ENCODE results near the gene OTUB2. TPM values are rescaled to one million over a fixed set of nuclear protein-coding genes. Genes with fewer than 3 reads are reported as not detected.
A peak's percentile ranks its signal among the peaks of the same experiment; 100 is the strongest.

Gene OTUB2
- total RNA-seq, 1 experiment from 2014 or later = 3.5 TPM

GRCh38 chr14:94045101-94045500, 19.0 kb downstream of the OTUB2 start:
- DNase-seq (ENCODE audit: low read depth, low spot score) = no peak
- in situ Hi-C loops (cut with HindIII; ENCODE audit: low pct_unique_long_range_greater_than_20kb, low sequenced_read_pairs) = loop anchor here (25.0 kb wide), 1 partner anchor 142 kb away; no protein-coding TSS in a partner anchor

GRCh38 chr14:94045563-94046345, 19.6 kb downstream of the OTUB2 start:
- no peak for DNase-seq (ENCODE audit: low read depth, low spot score)
- in situ Hi-C loops (cut with HindIII; ENCODE audit: low pct_unique_long_range_greater_than_20kb, low sequenced_read_pairs) = loop anchor here (25.0 kb wide), 1 partner anchor 142 kb away; no protein-coding TSS in a partner anchor

- DNase-seq (ENCODE audit: low read depth, low spot score) = no peak
- in situ Hi-C loops (cut with HindIII; ENCODE audit: low pct_unique_long_range_greater_than_20kb, low sequenced_read_pairs) = loop anchor here (25.0 kb wide), 1 partner anchor 141 kb away; no protein-coding TSS in a partner anchor
These were observed 20.6 kb downstream of the OTUB2 start for GRCh38 chr14:94046696-94047250.

- no peak for DNase-seq (ENCODE audit: low read depth, low spot score)
- in situ Hi-C loops (cut with HindIII; ENCODE audit: low pct_unique_long_range_greater_than_20kb, low sequenced_read_pairs) = loop anchor here (25.0 kb wide), 1 partner anchor 140 kb away; no protein-coding TSS in a partner anchor
These were observed 21.4 kb downstream of the OTUB2 start for GRCh38 chr14:94047581-94047980.

- in situ Hi-C loops (cut with HindIII; ENCODE audit: low pct_unique_long_range_greater_than_20kb, low sequenced_read_pairs) = loop anchor here (25.0 kb wide), 1 partner anchor 138 kb away; no protein-coding TSS in a partner anchor
- no peak for DNase-seq (ENCODE audit: low read depth, low spot score)
These were observed 22.8 kb downstream of the OTUB2 start for GRCh38 chr14:94048691-94049624.

- in situ Hi-C loops (cut with HindIII; ENCODE audit: low pct_unique_long_range_greater_than_20kb, low sequenced_read_pairs) = loop anchor here (25.0 kb wide), 1 partner anchor 138 kb away; no protein-coding TSS in a partner anchor
- no peak for DNase-seq (ENCODE audit: low read depth, low spot score)
These were observed 23.5 kb downstream of the OTUB2 start for GRCh38 chr14:94049625-94050023.

- DNase-seq (ENCODE audit: low read depth, low spot score) = no peak
- in situ Hi-C loops (cut with HindIII; ENCODE audit: low pct_unique_long_range_greater_than_20kb, low sequenced_read_pairs) = no loop called here
These were observed 24.2 kb downstream of the OTUB2 start for GRCh38 chr14:94050231-94050880.

- peak; percentile 66 for DNase-seq (ENCODE audit: low read depth, low spot score)
- in situ Hi-C loops (cut with HindIII; ENCODE audit: low pct_unique_long_range_greater_than_20kb, low sequenced_read_pairs) = no loop called here
These were observed 25.0 kb downstream of the OTUB2 start for GRCh38 chr14:94051115-94051514.

GRCh38 chr14:94051779-94052178, 25.6 kb downstream of the OTUB2 start:
- in situ Hi-C loops (cut with HindIII; ENCODE audit: low pct_unique_long_range_greater_than_20kb, low sequenced_read_pairs) = no loop called here
- DNase-seq (ENCODE audit: low read depth, low spot score) = no peak

GRCh38 chr14:94052199-94052598, 26.1 kb downstream of the OTUB2 start:
- DNase-seq (ENCODE audit: low read depth, low spot score) = no peak
- in situ Hi-C loops (cut with HindIII; ENCODE audit: low pct_unique_long_range_greater_than_20kb, low sequenced_read_pairs) = no loop called here

- in situ Hi-C loops (cut with HindIII; ENCODE audit: low pct_unique_long_range_greater_than_20kb, low sequenced_read_pairs) = no loop called here
- DNase-seq (ENCODE audit: low read depth, low spot score) = no peak
These were observed 26.5 kb downstream of the OTUB2 start for GRCh38 chr14:94052662-94053061.

- in situ Hi-C loops (cut with HindIII; ENCODE audit: low pct_unique_long_range_greater_than_20kb, low sequenced_read_pairs) = no loop called here
- no peak for DNase-seq (ENCODE audit: low read depth, low spot score)
These were observed 28.3 kb downstream of the OTUB2 start for GRCh38 chr14:94054401-94054800.

GRCh38 chr14:94054936-94055335, 28.8 kb downstream of the OTUB2 start:
- DNase-seq (ENCODE audit: low read depth, low spot score) = no peak
- in situ Hi-C loops (cut with HindIII; ENCODE audit: low pct_unique_long_range_greater_than_20kb, low sequenced_read_pairs) = no loop called here

GRCh38 chr14:94056579-94057308, 30.6 kb downstream of the OTUB2 start:
- DNase-seq (ENCODE audit: low read depth, low spot score) = no peak
- in situ Hi-C loops (cut with HindIII; ENCODE audit: low pct_unique_long_range_greater_than_20kb, low sequenced_read_pairs) = no loop called here

- in situ Hi-C loops (cut with HindIII; ENCODE audit: low pct_unique_long_range_greater_than_20kb, low sequenced_read_pairs) = no loop called here
- DNase-seq (ENCODE audit: low read depth, low spot score) = no peak
These were observed 32.1 kb downstream of the OTUB2 start for GRCh38 chr14:94058128-94058673.

GRCh38 chr14:94058674-94059138, 32.6 kb downstream of the OTUB2 start:
- no peak for DNase-seq (ENCODE audit: low read depth, low spot score)
- in situ Hi-C loops (cut with HindIII; ENCODE audit: low pct_unique_long_range_greater_than_20kb, low sequenced_read_pairs) = no loop called here

Measured in SK-MEL-5 (cell line).